Activated naive CD4-positive, alpha-beta T cell treated with anti-CD3 and anti-CD28 coated beads for 36 hours (primary cell): Measurements from ENCODE around the gene GRIN2D. TPM values are rescaled to one million over a fixed set of nuclear protein-coding genes. Genes with fewer than 3 reads are reported as not detected.

Experiments
- CTCF ChIA-PET: fragments of 350-600 bp; sonication (Branson Sonifier 250); formaldehyde crosslinking; loops from one replicate; lab custom pipeline; 2021; ENCODE audit warnings: antibody characterized with exemption; lab: Charles Lee
- DNase-seq: peaks from one replicate; pipeline ENCODE4 v3.0.0-alpha.2; 2020
- H3K27ac Mint-ChIP-seq: one replicate; pipeline ENCODE4 v1.8.0; 2021; ENCODE audit warnings: mild to moderate bottlenecking, mixed read lengths
- H3K27me3 Mint-ChIP-seq: one replicate; pipeline ENCODE4 v1.8.0; 2021; ENCODE audit warnings: low read depth, mixed read lengths
- H3K36me3 Mint-ChIP-seq: one replicate; pipeline ENCODE4 v1.8.0; 2021; ENCODE audit warnings: low read depth, mixed read lengths
- H3K4me1 Mint-ChIP-seq: one replicate; pipeline ENCODE4 v1.8.0; 2021; ENCODE audit warnings: low read depth, mixed read lengths
- H3K4me3 Mint-ChIP-seq: one replicate; pipeline ENCODE4 v1.8.0; 2021; ENCODE audit warnings: mild to moderate bottlenecking, moderate library complexity, mixed read lengths
- H3K9me3 Mint-ChIP-seq: one replicate; pipeline ENCODE4 v1.8.0; 2021; ENCODE audit warnings: mixed read lengths
- intact Hi-C: fragments of 100-400 bp; cut with micrococcal nuclease; formaldehyde crosslinking; loops from one replicate; pipeline ENCODE4 v1.15.1; 2023
- total RNA-seq, 2 experiments: library from RNA; stranded (reverse); gene quantifications; one replicate each; pipeline ENCODE4 v1.2.3, GENCODE V29; 2021

The GRIN2D gene
- total RNA-seq, 2 experiments from 2014 or later, result 0.05 to 0.07 TPM

DNA sequence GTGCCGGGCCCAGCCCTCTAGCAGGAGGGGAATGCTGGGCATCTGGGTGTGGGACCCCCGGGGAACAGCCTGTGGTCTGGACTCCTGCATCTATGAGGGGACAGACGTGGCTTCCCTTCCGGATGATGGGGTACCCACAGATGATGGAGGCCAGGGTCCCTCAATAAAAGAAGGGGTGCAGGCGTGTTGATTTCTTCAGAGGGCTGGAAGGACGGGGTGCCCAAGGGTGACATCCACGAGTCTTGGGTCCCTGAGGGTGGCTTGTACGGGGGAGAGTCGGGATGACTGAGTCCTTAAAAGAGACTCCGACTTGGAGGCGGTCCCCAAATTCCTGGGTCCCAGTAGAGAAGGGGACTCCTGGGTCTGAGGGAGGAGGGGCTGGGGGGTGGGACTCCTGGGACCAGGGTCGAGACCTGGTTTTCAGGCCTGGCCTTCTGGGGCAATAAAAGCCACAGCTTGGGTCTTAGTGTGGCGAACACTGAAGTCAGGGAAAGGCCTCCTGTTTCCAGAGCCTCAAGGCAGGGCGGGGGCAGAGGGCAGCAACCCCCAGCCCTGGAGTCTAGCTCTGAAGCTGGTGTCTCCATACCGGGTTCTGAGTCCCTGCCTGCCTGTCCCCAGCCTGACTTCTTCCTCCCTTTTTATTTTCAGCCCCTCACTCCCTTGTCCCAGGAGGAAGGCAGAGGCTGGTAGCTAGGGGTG lies 459 bp upstream of the GRIN2D start:
- Mint-ChIP-seq H3K4me3 (no peak overlapping the region), H3K4me1 (peaks cover 46% of the 10 kb centered on the region), H3K36me3 (peaks cover 7% of the 10 kb centered on the region), H3K27ac (no peak overlapping the region), H3K9me3 (no peaks in the 10 kb centered on the region), H3K27me3 (peaks cover 41% of the 10 kb centered on the region)
- intact Hi-C loops, result loop anchor here (5.0 kb wide), 1 partner anchor 189 kb away; no protein-coding TSS in a partner anchor
- DNase-seq, result no peak
- CTCF ChIA-PET, result interaction anchor here (0.5 to 1.2 kb wide), 2 partner anchors 19 to 29 kb away, joined by 3 read pairs; partner anchors contain the start of genes SYNGR4 and TMEM143

DNA sequence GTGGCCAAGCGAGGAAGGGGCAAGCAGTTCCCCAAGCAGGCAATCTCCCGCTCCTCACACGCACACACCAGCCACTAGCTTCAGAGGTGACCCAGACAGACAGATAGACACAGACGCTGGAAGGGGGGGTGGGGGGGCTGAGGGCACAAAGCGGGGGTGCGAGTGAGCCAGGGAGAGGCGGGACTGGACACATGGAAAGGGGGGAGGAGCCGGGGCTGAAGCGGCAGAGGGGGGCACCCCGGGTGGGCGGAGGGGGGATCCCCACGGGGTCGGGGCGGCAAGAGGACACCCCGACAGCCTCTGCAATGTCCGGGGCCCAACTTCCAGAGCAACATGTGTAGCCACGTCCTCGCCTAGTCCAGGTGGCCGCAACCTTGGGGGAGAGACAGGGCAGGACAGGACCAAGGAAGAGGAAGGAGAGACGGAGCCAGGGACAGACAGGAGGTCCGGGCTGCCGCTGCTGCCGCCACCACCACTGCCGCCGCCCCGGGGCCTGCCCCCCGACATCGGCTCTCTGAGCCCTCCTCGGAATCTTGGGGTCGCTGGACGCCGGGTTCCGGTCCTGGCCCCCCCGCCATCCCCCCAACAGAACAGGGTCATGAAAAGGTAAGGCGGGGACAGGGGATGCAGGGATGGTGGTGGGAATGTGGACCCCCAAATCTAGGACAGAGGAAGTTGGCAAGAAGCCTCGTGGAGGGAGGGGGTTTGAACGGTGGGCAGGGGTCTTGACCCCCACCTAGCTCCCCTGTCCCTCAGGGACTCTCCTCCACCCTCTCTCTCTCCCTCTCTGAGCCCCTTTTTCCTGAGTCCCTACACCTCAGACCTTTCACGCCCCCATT lies 1.1 kb downstream of the GRIN2D start:
- H3K36me3 Mint-ChIP-seq, result peaks cover 2% of the 10 kb centered on the region
- H3K4me3 Mint-ChIP-seq, result peak overlapping the region; percentile 6
- peaks cover 45% of the 10 kb centered on the region for H3K27me3 Mint-ChIP-seq
- intact Hi-C loops, result loop anchor here (5.0 kb wide), 2 partner anchors 98 to 188 kb away; no protein-coding TSS in a partner anchor
- peaks cover 47% of the 10 kb centered on the region for H3K4me1 Mint-ChIP-seq
- H3K9me3 Mint-ChIP-seq, result peaks cover 4% of the 10 kb centered on the region
- H3K27ac Mint-ChIP-seq, result no peak overlapping the region
- CTCF ChIA-PET, result no interaction called here
- no peak for DNase-seq

DNA sequence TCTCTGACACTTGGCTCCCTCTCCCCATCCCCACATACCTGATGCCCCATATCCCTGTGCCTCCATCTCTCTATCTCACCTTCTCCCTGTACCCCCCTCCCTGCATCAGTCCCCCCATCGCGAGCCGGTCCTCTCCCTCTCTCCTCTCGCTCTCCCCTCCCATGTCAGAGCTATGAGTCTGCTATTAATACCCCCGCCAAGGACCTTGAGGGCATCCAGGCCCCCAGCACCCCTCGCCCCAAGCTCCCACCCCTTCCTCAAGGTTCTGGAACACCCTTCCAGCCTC lies 1.6 kb downstream of the GRIN2D start:
- DNase-seq, result no peak
- Mint-ChIP-seq H3K4me3 (no peak overlapping the region), H3K27me3 (peaks cover 45% of the 10 kb centered on the region), H3K27ac (no peak overlapping the region), H3K4me1 (peaks cover 47% of the 10 kb centered on the region), H3K36me3 (peaks cover 2% of the 10 kb centered on the region), H3K9me3 (peaks cover 5% of the 10 kb centered on the region)
- CTCF ChIA-PET, result no interaction called here
- intact Hi-C loops, result loop anchor here (5.0 kb wide), 1 partner anchor 97 kb away; no protein-coding TSS in a partner anchor

DNA sequence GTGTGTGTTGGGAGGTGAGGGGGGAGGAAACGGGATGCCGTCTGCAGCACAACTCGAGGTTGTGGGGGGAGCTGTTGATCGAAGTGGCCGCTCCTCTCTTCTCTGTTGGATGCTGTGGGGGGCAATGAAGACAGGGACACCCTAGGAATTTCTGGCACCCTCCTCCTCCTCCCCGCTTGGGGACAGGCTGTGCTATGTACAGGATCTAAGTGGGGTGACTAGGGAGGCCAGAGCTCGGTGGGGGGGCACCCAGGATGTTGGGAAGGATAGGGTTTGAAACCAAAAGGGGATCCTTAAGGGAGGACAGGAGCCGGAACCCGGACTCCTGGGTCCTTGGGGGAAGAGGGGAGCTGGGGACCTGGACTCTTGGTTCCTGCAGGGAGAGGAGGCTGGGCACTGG lies 2.0 kb downstream of the GRIN2D start:
- Mint-ChIP-seq H3K4me1 (peaks cover 45% of the 10 kb centered on the region), H3K4me3 (no peak overlapping the region), H3K27me3 (peaks cover 45% of the 10 kb centered on the region), H3K27ac (no peak overlapping the region), H3K9me3 (peaks cover 5% of the 10 kb centered on the region), H3K36me3 (peaks cover 2% of the 10 kb centered on the region)
- no peak for DNase-seq
- intact Hi-C loops, result loop anchor here (5.0 kb wide), 1 partner anchor 97 kb away; no protein-coding TSS in a partner anchor
- CTCF ChIA-PET, result no interaction called here

DNA sequence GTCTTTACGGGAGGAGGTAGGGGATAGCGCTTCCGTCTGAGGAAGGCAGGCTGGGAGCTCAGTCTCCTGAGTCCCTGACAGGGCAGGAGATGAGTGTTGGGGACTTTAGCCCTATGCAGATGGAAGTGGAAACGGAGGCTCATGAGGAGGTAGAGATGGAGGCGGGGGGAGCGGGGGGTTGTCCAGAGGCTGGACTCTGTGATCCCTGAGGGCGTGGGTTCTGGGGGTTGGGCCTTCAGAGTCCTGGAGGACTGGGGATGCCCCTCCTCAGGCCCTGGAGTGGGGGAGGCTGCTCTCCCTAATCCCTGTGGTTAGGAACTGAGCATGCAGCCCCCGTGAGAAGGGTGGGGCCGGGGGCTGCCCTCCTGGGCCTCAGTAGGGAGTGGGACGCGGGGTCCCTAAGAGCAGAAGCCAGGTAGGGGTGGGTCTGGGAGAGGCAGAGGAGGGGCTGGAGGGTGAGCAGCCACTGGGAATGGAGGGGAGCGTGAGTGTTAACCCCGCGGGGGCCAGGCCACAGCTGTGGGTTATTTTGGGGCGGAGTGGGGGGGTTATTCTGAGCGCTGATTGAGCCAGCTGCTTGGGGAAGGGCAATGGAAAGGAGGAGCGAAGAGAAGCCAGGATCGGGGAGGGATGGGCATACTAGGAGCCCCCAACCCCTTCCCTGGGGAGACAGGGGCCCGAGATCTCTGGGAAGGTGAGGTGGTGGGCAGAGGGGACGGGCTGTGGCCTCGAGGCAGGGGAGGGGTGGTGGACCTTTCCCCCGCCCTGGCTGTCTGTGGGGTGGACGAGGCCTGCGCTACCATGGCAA lies 2.8 kb downstream of the GRIN2D start:
- no peak overlapping the region for H3K4me3 Mint-ChIP-seq
- no peaks in the 10 kb centered on the region for H3K36me3 Mint-ChIP-seq
- peaks cover 45% of the 10 kb centered on the region for H3K27me3 Mint-ChIP-seq
- intact Hi-C loops, result loop anchor here (5.0 kb wide), 1 partner anchor 96 kb away; no protein-coding TSS in a partner anchor
- no peak overlapping the region for H3K27ac Mint-ChIP-seq
- no peak for DNase-seq
- H3K4me1 Mint-ChIP-seq, result peaks cover 45% of the 10 kb centered on the region
- CTCF ChIA-PET, result no interaction called here
- peaks cover 5% of the 10 kb centered on the region for H3K9me3 Mint-ChIP-seq

DNA sequence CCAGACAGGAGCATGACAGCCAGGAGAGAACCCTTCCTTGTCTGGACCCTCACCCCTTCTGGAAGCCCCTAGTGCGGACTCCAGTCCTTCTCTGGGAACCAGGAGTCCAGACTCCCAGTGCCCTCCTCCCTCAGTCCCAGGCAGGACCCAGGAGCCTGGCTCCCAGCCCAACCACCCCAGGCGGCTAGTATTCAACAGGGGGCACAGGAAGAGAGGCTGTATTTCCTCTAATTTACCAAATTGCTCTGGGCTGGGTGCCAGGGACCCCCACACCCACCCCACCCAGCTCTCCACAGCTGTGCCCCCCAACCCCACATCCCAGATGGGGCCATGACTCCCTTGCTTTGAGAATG lies 3.3 kb downstream of the GRIN2D start:
- CTCF ChIA-PET, result no interaction called here
- peaks cover 45% of the 10 kb centered on the region for H3K27me3 Mint-ChIP-seq
- no peak for DNase-seq
- H3K36me3 Mint-ChIP-seq, result no peaks in the 10 kb centered on the region
- peaks cover 43% of the 10 kb centered on the region for H3K4me1 Mint-ChIP-seq
- no peak overlapping the region for H3K4me3 Mint-ChIP-seq
- H3K27ac Mint-ChIP-seq, result no peak overlapping the region
- intact Hi-C loops, result loop anchor here (5.0 kb wide), 1 partner anchor 96 kb away; no protein-coding TSS in a partner anchor
- H3K9me3 Mint-ChIP-seq, result peaks cover 5% of the 10 kb centered on the region

DNA sequence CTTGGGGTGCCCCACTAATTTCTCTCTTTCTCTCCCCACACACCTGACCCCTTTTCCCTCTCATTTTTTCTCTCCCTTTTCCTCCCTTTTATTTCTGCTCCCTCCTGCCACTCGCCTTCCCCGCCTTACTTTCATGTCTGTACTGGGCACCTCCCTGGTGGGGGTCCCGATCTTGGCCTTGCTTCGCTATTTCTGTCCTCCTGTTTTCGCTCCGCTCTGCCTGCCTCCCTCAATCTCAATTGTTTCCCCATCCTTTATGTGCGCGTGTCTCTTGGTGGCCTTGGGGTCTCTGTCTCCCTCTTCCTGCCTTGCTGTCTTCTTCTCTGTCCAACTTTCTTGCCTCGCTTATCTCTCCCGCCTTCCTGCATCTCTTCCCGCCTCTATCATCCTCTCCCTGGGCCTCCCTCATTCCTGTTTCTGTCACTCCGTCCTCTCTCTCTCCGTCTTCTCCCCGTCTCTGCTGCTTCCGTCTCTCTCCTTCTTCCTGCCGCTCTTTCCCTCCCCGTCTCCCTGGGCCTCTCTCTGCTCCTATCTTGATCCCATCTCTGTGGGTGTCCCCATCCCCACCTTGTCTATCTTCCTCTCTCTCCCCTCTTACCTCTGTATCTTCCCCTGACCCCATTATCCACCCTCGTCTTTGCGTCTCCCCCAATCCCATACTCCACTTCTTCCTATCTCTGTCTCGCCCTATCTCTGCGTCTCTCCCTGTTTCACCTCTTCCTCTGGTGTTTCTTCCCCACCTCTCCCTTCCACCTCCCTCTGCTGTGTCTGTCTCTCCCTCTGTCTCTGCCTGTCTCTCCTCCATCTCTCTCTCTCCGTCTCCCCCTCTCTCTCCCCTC lies 4.0 kb downstream of the GRIN2D start:
- no peak for DNase-seq
- H3K27ac Mint-ChIP-seq, result peak overlapping the region; percentile 42
- CTCF ChIA-PET, result no interaction called here
- no peaks in the 10 kb centered on the region for H3K36me3 Mint-ChIP-seq
- peaks cover 45% of the 10 kb centered on the region for H3K27me3 Mint-ChIP-seq
- H3K9me3 Mint-ChIP-seq, result peaks cover 5% of the 10 kb centered on the region
- peak overlapping the region; percentile 82 for H3K4me3 Mint-ChIP-seq
- intact Hi-C loops, result loop anchor here (1.0 to 5.0 kb wide), 3 partner anchors 71 to 240 kb away; partner anchors contain the start of genes CYTH2 and DBP
- peaks cover 41% of the 10 kb centered on the region for H3K4me1 Mint-ChIP-seq

DNA sequence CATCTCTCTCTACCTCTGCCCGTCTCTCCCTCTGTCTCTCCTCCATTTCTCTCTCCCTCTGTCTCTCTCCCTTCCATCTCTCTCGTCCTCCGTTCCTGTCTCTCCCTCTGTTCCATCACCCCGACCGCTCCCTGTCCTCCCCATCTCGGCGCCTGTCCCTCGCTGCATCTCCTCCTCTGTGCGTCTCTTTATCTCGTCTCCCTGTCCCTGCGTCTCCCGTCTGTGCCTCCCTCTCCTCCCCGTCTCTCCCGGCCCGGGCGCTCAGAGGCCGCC lies 4.6 kb downstream of the GRIN2D start:
- H3K9me3 Mint-ChIP-seq, result peaks cover 5% of the 10 kb centered on the region
- H3K27ac Mint-ChIP-seq, result peak overlapping the region; percentile 42
- H3K36me3 Mint-ChIP-seq, result no peaks in the 10 kb centered on the region
- H3K4me3 Mint-ChIP-seq, result peak overlapping the region; percentile 82
- peaks cover 42% of the 10 kb centered on the region for H3K27me3 Mint-ChIP-seq
- CTCF ChIA-PET, result no interaction called here
- H3K4me1 Mint-ChIP-seq, result peaks cover 38% of the 10 kb centered on the region
- intact Hi-C loops, result loop anchor here (1.0 to 5.0 kb wide), 3 partner anchors 71 to 239 kb away; partner anchors contain the start of genes CYTH2 and DBP
- no peak for DNase-seq

DNA sequence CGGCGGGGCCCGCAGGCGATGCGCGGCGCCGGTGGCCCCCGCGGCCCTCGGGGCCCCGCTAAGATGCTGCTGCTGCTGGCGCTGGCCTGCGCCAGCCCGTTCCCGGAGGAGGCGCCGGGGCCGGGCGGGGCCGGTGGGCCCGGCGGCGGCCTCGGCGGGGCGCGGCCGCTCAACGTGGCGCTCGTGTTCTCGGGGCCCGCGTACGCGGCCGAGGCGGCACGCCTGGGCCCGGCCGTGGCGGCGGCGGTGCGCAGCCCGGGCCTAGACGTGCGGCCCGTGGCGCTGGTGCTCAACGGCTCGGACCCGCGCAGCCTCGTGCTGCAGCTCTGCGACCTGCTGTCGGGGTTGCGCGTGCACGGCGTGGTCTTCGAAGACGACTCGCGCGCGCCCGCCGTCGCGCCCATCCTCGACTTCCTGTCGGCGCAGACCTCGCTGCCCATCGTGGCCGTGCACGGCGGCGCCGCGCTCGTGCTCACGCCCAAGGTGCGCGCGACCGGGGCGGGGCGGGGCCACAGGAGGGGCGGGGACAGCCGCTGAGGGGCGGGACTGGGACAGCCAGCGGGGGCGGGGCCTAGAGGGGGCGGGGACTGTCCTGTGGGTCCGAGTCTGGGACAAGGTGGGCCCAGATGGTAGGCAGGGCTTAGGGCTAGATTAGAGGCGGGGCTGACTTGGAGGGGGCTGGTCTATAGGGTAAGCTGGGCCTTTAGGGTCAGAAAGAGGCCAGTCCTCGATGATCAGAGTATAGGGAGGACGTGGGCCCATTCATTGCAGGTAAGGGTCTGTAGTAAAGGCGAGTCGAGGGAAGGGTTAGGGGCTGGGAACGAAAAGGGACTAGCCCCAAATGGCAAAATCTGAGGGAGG lies 5.1 kb downstream of the GRIN2D start:
- DNase-seq, result peak; percentile 86
- Mint-ChIP-seq H3K27ac (no peak overlapping the region), H3K4me1 (peaks cover 41% of the 10 kb centered on the region), H3K27me3 (peaks cover 41% of the 10 kb centered on the region), H3K4me3 (peak overlapping the region; percentile 48), H3K36me3 (no peaks in the 10 kb centered on the region), H3K9me3 (peaks cover 5% of the 10 kb centered on the region)
- CTCF ChIA-PET, result no interaction called here
- intact Hi-C loops, result loop anchor here (1.0 to 5.0 kb wide), 3 partner anchors 70 to 239 kb away; partner anchors contain the start of genes CYTH2 and DBP

DNA sequence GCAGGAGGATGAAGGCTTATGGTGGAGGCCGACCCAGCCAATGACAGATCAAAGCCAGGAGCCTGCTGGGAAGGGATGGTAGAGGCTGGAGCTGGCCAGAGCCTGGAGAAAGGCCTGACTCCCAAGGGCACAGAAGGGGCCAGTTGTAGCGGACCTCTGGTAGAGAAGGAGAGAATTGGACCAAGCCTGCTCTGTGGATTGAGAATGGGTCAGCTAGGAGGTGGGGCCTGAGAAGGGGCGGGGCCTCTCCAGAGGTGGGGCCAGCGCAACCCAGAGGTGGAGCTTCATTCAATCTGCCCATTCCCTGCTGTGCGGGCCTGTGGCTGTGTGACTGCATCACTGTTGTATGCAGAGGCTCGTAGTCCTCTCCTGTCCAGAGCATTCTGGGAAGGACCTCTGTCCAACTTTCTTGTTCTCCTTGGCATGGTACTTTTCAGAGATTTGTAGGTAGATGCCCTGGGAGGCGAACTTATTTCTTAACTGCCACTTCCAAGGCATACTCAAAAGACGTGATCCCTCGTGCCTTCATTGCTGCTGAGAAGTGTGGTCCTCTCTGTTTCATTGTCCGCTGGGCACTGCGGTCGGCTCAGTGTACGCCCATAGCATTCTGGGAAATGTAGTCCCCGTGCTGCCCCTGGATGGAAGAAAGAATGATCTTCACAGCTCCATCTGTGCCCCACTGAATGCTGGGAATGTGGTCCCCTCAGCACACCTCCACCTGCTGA lies 6.7 kb downstream of the GRIN2D start:
- no peak overlapping the region for H3K27ac Mint-ChIP-seq
- no peaks in the 10 kb centered on the region for H3K36me3 Mint-ChIP-seq
- no peak overlapping the region for H3K4me3 Mint-ChIP-seq
- intact Hi-C loops, result no loop called here
- H3K27me3 Mint-ChIP-seq, result peaks cover 29% of the 10 kb centered on the region
- peaks cover 5% of the 10 kb centered on the region for H3K9me3 Mint-ChIP-seq
- peak; percentile 33 for DNase-seq
- peaks cover 30% of the 10 kb centered on the region for H3K4me1 Mint-ChIP-seq
- CTCF ChIA-PET, result interaction anchor here (0.6 to 2.7 kb wide), 2 partner anchors 9 to 107 kb away, joined by 3 to 13 read pairs; partner anchors contain the start of gene KDELR1
